EH (cell line): ENCODE data around the gene MAGOH.
"Not testable (repeated sequence)": the region's sequence is repeated elsewhere in the genome, so short reads cannot be mapped to it uniquely, and the experiment has no call there.

Experiments used
- DNase-seq: peaks from one replicate; pipeline ENCODE4 v3.0.0-alpha.2; 2015; ENCODE audit warnings: low read depth

The MAGOH gene

GRCh38 chr1:53186533-53186932 is 51.8 kb downstream of the MAGOH start:
- peak; percentile 47 for DNase-seq

GRCh38 chr1:53185955-53186297 is 52.4 kb downstream of the MAGOH start:
- not testable (repeated sequence) for DNase-seq

GRCh38 chr1:53183095-53183990 is 55.0 kb downstream of the MAGOH start:
- DNase-seq, result peak; percentile 93

- no peak for DNase-seq
Measured at GRCh38 chr1:53182716-53183094, 55.6 kb downstream of the MAGOH start.

- DNase-seq, result peak; percentile 77
Measured at GRCh38 chr1:53182111-53182593, 56.2 kb downstream of the MAGOH start.

GRCh38 chr1:53180951-53181350 is 57.4 kb downstream of the MAGOH start:
- no peak for DNase-seq

- peak; percentile 85 for DNase-seq
Measured at GRCh38 chr1:53180226-53180625, 58.1 kb downstream of the MAGOH start.
